Breast epithelium (tissue), 4 donors: ENCODE results near the gene PTPRM. TPM values are rescaled to one million over a fixed set of nuclear protein-coding genes. Genes with fewer than 3 reads are reported as not detected.

Experiments used
- DNase-seq, 2 donors: peaks; one replicate each; pipeline ENCODE4 v3.0.0-alpha.2; 2019; ENCODE audit warnings: low spot score in 2 of 2
- H3K27ac ChIP-seq, 2 donors: fragments of 200-600 bp; sonication (generic) in 1 of 2; one replicate each; pipeline ENCODE4 v1.5.1; 2016 to 2019; ENCODE audit warnings: mild to moderate bottlenecking in 1 of 2
- H3K27me3 ChIP-seq, 2 donors: fragments of 200-600 bp; sonication (generic) in 1 of 2; one replicate each; pipeline versions ENCODE4 v1.5.1 to v1.6.0; 2017 to 2019; ENCODE audit warnings: control low read depth in 1 of 2, mild to moderate bottlenecking in 1 of 2
- H3K36me3 ChIP-seq: fragments of 200-600 bp; one replicate; pipeline ENCODE4 v1.5.1; 2019
- H3K4me1 ChIP-seq, 2 donors: fragments of 200-600 bp; sonication (generic); one replicate each; pipeline ENCODE4 v1.5.1; 2016 to 2019; ENCODE audit warnings: control low read depth in 1 of 2
- H3K4me3 ChIP-seq, 3 donors: fragments of 200-600 bp; sonication (generic); 1 replicate in 2 of 3; 2 replicates in 1 of 3; pipeline ENCODE4 v1.5.1; 2016 to 2019; ENCODE audit warnings: mild to moderate bottlenecking in 3 of 3, moderate library complexity in 2 of 3
- H3K9me3 ChIP-seq, 2 donors: fragments of 200-600 bp; sonication (generic) in 1 of 2; one replicate each; pipeline ENCODE4 v1.5.1; 2016 to 2019; ENCODE audit warnings: control low read depth in 1 of 2
- CTCF ChIP-seq, 3 donors: fragments of 450-650 bp; IDR thresholded peaks; one replicate each; pipeline ENCODE4 v1.5.1; 2016 to 2017; ENCODE audit warnings: antibody characterized with exemption in 3 of 3, mild to moderate bottlenecking in 3 of 3, moderate library complexity in 3 of 3
- POLR2A ChIP-seq: fragments of 450-650 bp; IDR thresholded peaks from one replicate; pipeline ENCODE4 v1.6.1; 2016; ENCODE audit warnings: antibody characterized with exemption, mild to moderate bottlenecking, moderate library complexity
- POLR2AphosphoS5 ChIP-seq, 3 donors: sonication (generic); formaldehyde crosslinking; IDR thresholded peaks; one replicate each; pipeline ENCODE4 v1.6.1; 2017; ENCODE audit warnings: antibody characterized with exemption in 3 of 3
- intact Hi-C: fragments of 100-400 bp; cut with DNase I; formaldehyde crosslinking; loops from one replicate; pipeline ENCODE4 v1.15.1; 2023; ENCODE audit warnings: low total_unique reads
- total RNA-seq, 3 donors: library from RNA; depleted of rRNA; stranded (reverse); fragments of >200 nt; gene quantifications; one replicate each; pipeline ENCODE4 v1.1.0, GENCODE V29; 2016

PTPRM gene
- total RNA-seq, 3 donors from 2014 or later: 41.7 to 181 (median 140) TPM

- no peaks in the 10 kb centered on the region for H3K4me1 ChIP-seq
- TF ChIP-seq POLR2AphosphoS5 (IDR thresholded peaks at IDR 0.05): no peak
- no peak for TF ChIP-seq CTCF (IDR thresholded peaks at IDR 0.05)
- TF ChIP-seq POLR2A: no peak
- no peaks in the 10 kb centered on the region for H3K9me3 ChIP-seq
- intact Hi-C loops: no loop called here
- no peak for DNase-seq
- H3K27me3 ChIP-seq: no peaks in the 10 kb centered on the region
- no peak overlapping the region for H3K4me3 ChIP-seq
- no peaks in the 10 kb centered on the region for H3K36me3 ChIP-seq
- no peak overlapping the region for H3K27ac ChIP-seq
Observed at GRCh38 chr18:8283891-8284585, 716.9 kb downstream of the PTPRM start.

GRCh38 chr18:8286303-8286702 is 719.2 kb downstream of the PTPRM start:
- H3K9me3 ChIP-seq: no peaks in the 10 kb centered on the region
- no peak for TF ChIP-seq POLR2A
- TF ChIP-seq CTCF (IDR thresholded peaks at IDR 0.05): no peak
- no peak for TF ChIP-seq POLR2AphosphoS5 (IDR thresholded peaks at IDR 0.05)
- no peak overlapping the region for H3K27ac ChIP-seq
- no peaks in the 10 kb centered on the region for H3K36me3 ChIP-seq
- H3K27me3 ChIP-seq: no peaks in the 10 kb centered on the region
- no peak for DNase-seq
- no peaks in the 10 kb centered on the region for H3K4me1 ChIP-seq
- no peak overlapping the region for H3K4me3 ChIP-seq
- intact Hi-C loops: no loop called here

GRCh38 chr18:8287196-8287885 is 720.2 kb downstream of the PTPRM start:
- Histone ChIP-seq H3K9me3 (no peaks in the 10 kb centered on the region), H3K27ac (no peak overlapping the region), H3K36me3 (no peaks in the 10 kb centered on the region), H3K4me3 (no peak overlapping the region), H3K27me3 (no peaks in the 10 kb centered on the region), H3K4me1 (no peaks in the 10 kb centered on the region)
- DNase-seq: no peak
- intact Hi-C loops: no loop called here
- TF ChIP-seq POLR2AphosphoS5 (IDR thresholded peaks at IDR 0.05) (no peak), CTCF (IDR thresholded peaks at IDR 0.05) (no peak), POLR2A (no peak)

GRCh38 chr18:8288472-8289195 is 721.5 kb downstream of the PTPRM start:
- TF ChIP-seq CTCF (IDR thresholded peaks at IDR 0.05): no peak
- TF ChIP-seq POLR2A: no peak
- no peak for TF ChIP-seq POLR2AphosphoS5 (IDR thresholded peaks at IDR 0.05)
- Histone ChIP-seq H3K27me3 (no peaks in the 10 kb centered on the region), H3K4me1 (no peaks in the 10 kb centered on the region), H3K27ac (no peak overlapping the region), H3K4me3 (no peak overlapping the region), H3K36me3 (no peaks in the 10 kb centered on the region), H3K9me3 (no peaks in the 10 kb centered on the region)
- intact Hi-C loops: no loop called here
- DNase-seq: no peak

- DNase-seq: no peak
- Histone ChIP-seq H3K4me1 (no peaks in the 10 kb centered on the region), H3K4me3 (no peak overlapping the region), H3K27me3 (no peaks in the 10 kb centered on the region), H3K27ac (no peak overlapping the region), H3K9me3 (no peaks in the 10 kb centered on the region), H3K36me3 (no peaks in the 10 kb centered on the region)
- TF ChIP-seq POLR2AphosphoS5 (IDR thresholded peaks at IDR 0.05) (no peak), CTCF (IDR thresholded peaks at IDR 0.05) (no peak), POLR2A (no peak)
- intact Hi-C loops: no loop called here
Observed at GRCh38 chr18:8290435-8290834, 723.3 kb downstream of the PTPRM start.
